D721Med (cell line): ENCODE measurements around the gene ATXN7.

Source experiments
- DNase-seq: peaks from one replicate; pipeline ENCODE4 v3.0.0; 2011; ENCODE audit warnings: low spot score; ENCODE audit not compliant: insufficient read length
- FAIRE-seq: peaks from 2 replicates; lab custom pipeline; 2011; peaks lifted over from hg19 to GRCh38; lab: Jason Lieb, UNC
- CTCF ChIP-seq: IDR thresholded peaks from 2 replicates; pipeline ENCODE4 v1.5.1; 2012; ENCODE audit warnings: mild to moderate bottlenecking, control low read depth; ENCODE audit not compliant: insufficient read depth; ENCODE audit errors: missing control alignments

Gene ATXN7

GRCh38 chr3:63981980-63982379 lies 118.3 kb downstream of the ATXN7 start:
- FAIRE-seq, result no peak
- TF ChIP-seq CTCF, result no peak
- DNase-seq, result no peak

- TF ChIP-seq CTCF, result no peak
- DNase-seq, result no peak
- FAIRE-seq, result no peak
Measured at GRCh38 chr3:63984391-63984790, 120.7 kb downstream of the ATXN7 start.

- DNase-seq, result no peak
- TF ChIP-seq CTCF, result no peak
- no peak for FAIRE-seq
Measured at GRCh38 chr3:63986146-63986545, 122.5 kb downstream of the ATXN7 start.

GRCh38 chr3:63986831-63987230 lies 123.2 kb downstream of the ATXN7 start:
- FAIRE-seq, result no peak
- TF ChIP-seq CTCF, result no peak

GRCh38 chr3:63988943-63989342 lies 125.3 kb downstream of the ATXN7 start:
- no peak for DNase-seq
- no peak for TF ChIP-seq CTCF
- no peak for FAIRE-seq

More at GRCh38 chr3:63986831-63987230, 123.2 kb downstream of the ATXN7 start:
- no peak for DNase-seq

- DNase-seq (no peak), FAIRE-seq (no peak)
- no peak for TF ChIP-seq CTCF
Measured at GRCh38 chr3:63990204-63990603, 126.5 kb downstream of the ATXN7 start.

GRCh38 chr3:63990733-63991132 lies 127.1 kb downstream of the ATXN7 start:
- no peak for DNase-seq

More at GRCh38 chr3:63990733-63991132, 127.1 kb downstream of the ATXN7 start:
- FAIRE-seq, result no peak
- no peak for TF ChIP-seq CTCF
